NCI-H510A (cell line): ENCODE results near the gene KCNMB2.
"Not testable (repeated sequence)": the region's sequence is repeated elsewhere in the genome, so short reads cannot be mapped to it uniquely, and the experiment has no call there.

Experiments used
- DNase-seq: peaks from one replicate; lab custom pipeline; 2025; lab: John Stamatoyannopoulos, UW

Gene KCNMB2

GRCh38 chr3:178536211-178537079, at the start of gene KCNMB2:
Gene KCNMB2 (plus strand): TSS chr3:178536436.
- no peak for DNase-seq

- no peak for DNase-seq
These were observed 49.3 kb upstream of the KCNMB2 start for GRCh38 chr3:178486903-178487302.

GRCh38 chr3:178487752-178488151, 48.5 kb upstream of the KCNMB2 start:
- DNase-seq: no peak

DNA sequence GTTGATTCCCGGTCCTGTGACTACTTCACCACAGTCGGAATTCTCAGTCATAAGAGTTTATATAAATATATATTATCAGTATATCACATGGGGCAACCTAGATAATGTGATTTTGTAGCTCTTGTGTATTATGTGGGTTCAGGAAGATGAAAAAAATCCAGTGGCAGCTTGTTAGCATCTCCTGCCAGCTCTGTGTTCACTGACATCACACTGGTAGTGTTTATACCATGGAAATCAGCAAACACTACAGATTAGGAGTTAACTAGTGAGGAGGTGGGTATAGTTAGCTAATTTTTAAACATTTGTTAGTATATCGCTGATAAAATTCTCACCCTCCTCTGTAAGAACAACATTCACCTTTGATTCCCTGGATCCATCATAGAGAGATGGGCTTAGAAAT, 44.5 kb upstream of the KCNMB2 start:
- no peak for DNase-seq

GRCh38 chr3:178492491-178492890, 43.7 kb upstream of the KCNMB2 start:
- no peak for DNase-seq

- DNase-seq: no peak
These were observed 41.9 kb upstream of the KCNMB2 start for GRCh38 chr3:178494386-178494785.

DNA sequence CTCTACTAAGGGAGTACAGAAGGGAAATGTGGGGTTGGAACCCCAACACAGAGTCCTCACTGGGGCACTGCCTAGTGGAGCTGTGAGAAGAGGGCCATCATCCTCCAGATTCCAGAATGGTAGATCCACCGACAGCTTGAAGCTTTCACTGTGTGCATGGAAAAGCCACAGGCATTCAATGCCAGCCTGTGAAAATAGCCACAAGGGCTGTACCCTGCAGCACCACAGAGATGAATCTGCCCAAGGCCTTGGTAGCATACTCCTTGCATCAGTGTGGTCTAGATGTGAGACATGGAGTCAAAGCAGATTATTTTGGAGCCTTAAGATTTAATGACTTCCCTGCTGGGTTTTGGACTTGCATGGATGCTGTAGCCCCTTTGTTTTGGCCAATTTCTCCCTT, 39.3 kb upstream of the KCNMB2 start:
- no peak for DNase-seq

DNA sequence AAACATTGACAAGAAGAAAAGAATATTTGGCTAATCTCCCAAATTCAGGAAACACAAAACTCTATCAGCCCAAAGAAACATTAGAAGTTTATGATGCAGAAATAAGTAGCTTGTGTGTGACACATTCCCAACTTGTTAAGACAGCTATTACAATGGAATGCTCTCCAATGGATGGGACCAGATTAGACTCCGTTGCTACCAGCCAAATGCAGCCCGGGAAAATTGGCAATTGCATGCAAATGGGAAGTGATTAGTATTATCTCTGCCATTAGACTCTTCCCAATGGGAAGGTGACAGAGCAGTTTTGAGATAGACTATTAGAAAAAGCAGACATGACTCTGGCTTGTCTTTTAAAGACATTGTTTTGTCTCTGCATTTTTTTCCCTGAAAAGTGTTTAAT, 37.4 kb upstream of the KCNMB2 start:
- no peak for DNase-seq

DNA sequence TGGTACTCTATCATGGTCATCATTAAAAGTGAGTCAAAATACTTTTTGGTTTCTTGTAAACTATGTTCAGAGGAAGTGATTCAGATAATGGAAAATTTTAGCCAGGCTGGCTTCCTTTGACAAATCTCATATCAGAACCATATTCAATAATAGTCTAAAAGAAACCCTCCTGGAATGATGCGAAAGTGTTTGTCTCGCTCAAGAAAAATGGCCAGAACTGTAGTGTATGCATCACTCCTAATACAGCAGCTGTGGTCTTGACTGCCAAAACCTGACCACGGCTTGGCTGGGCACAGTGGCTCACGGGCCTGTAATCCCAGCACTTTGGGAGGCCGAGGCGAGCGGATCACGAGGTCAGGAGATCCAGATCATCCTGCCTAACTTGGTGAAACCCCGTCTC, 35.6 kb upstream of the KCNMB2 start:
- DNase-seq: no peak

DNA sequence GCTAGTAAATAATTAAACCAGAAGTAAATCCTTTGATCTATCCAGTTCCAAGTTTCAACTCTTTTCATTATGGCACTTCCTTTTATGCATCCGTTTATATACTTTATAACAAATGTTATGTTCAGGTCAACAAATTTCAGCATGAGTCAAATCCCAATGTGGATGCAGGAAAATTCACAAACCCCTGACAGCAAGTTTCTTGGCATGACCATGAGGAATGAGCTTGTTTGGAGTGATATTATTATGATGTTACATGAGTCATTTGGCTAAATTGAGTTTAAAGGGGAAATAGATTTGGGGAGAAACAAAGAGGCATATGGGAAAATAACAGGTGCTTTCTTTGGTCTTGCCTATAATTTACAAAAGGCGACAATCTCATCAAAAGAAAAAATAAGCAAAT, 32.1 kb upstream of the KCNMB2 start:
- DNase-seq: no peak

DNA sequence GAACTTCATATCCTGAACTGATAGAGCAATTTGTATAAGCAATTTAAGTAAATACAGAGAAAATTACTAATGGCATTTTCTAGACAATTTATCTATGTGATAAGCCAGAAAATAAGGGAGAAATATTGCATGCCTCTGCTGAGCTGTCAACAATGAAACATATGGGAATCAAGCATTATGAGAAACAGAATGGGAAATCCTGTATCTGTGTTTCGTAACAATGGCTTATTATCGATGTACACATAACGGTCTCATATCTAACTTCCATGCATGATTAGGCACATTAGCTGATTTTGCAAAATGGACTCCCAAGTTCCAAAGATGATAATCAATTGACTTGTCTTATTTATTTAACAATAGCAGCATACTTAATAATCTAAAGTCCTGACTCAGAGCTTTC, 30.4 kb upstream of the KCNMB2 start:
- DNase-seq: no peak

DNA sequence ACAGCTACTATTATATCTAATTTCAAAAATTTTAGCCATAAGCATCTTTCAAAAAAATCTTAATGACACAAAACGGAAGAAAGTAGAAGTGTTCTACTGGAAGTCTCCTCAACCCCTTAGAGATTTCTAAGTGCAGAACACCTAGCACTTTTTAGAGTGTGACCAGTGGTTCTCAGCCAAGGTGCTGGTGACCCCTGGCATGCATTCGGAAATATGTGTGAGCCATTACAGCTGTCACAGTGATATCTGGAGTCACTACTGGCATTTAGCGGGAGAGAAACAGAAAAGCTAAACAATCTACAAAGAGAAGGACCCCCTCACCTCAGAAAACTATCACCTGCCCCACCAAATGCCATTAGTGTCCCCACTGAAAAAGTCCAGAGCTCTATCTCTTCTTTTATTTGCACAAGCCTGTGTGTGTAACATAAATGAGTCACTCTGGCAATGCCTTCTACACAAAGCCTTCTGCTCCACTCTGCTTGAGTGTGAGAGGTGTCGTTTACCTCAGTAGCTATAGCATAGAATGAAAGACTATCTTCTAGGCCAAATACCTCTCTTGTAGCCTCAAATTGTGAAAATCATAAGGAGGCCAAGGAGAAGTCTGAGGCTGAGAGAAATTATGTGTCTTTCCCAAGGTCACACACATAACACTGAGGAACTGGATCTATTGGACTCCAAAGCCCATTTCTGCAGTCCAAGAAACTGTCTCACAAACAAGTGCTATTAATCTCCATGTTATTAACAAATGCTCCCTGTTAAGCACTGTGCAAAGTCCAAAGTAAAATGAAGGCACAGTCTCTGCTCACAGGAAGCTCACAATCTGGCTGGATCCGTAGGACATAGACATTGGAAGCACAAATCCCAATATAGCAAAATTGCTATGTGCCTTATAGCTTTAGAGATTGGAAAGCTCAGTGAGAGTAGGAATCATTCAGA, 28.5 kb upstream of the KCNMB2 start:
- no peak for DNase-seq

DNA sequence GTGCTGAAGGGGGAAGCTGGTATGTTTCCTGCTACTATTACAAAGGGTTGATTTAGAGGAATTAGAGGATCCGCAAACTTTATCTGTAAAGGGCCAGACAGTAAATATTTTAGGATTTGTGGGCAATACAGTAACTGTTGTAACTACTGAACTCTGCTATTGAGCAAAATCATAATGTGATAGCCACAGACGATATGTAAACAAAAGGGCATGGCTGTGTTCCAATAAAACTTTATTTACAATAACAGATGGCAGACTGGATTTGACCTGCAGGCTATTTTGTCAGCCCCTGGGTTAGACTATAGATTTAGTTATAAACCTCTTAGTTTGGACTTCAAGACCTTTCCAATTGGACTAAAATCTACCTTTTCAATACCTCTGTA, 27.8 kb upstream of the KCNMB2 start:
- no peak for DNase-seq

GRCh38 chr3:178510496-178510895, 25.7 kb upstream of the KCNMB2 start:
- DNase-seq: no peak

GRCh38 chr3:178512647-178513046, 23.6 kb upstream of the KCNMB2 start:
- DNase-seq: no peak

DNA sequence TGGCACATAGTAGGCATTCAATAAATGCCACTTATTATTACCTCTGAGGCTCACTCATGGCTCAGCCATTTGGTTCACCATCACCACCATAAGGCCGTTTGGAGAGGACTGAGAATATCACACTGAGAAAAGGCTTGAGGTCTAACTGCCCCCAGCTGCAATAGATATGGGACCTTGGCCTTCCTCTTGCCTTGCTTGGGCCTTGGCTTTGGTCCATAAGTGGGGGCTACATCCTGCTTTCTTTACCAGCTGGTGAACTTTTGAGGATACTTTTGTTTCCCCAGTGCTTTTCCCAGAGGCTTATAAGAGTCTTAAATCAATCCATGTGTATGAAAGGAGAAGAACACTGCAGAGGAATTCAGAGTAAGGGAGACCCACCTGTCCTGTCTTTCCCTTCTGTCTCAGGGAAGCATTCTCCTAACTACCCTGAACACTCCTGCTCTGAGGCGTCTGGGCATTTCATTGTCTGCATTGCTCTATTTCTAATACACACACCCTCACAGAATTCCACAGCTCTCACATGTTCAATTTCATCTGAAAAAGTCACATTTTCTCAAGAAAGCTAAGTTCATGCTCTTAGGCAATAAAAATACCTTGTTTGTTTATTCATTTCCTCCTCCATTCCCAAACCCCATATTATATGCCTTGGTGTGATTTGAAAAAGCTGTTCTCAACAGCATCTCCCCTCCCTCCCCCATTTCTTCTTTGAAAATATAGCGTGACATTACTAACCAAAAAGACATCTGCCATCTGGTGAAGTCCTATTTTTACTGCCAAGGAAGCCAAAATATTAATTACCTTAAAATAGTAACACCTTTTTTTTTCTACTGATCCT, 22.5 kb upstream of the KCNMB2 start:
- no peak for DNase-seq

DNA sequence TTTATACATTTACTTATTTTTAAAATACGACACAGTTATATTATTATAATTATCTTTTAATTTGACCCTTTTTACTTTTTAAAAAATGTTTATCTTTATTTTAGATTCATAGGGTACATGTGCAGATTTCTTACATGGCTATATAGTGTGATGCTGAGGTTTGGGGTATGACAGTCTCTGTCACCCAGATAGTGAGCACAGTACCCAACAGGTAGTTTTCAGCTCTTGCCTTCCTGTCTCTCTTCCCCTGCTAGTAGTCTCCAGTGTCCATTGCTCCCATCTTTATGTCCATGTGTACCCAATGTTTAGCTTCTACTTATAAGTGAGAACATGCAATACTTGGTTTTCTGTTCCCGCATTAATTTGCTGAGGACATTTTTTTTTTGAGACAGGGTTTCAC, 21.8 kb upstream of the KCNMB2 start:
- DNase-seq: no peak

DNA sequence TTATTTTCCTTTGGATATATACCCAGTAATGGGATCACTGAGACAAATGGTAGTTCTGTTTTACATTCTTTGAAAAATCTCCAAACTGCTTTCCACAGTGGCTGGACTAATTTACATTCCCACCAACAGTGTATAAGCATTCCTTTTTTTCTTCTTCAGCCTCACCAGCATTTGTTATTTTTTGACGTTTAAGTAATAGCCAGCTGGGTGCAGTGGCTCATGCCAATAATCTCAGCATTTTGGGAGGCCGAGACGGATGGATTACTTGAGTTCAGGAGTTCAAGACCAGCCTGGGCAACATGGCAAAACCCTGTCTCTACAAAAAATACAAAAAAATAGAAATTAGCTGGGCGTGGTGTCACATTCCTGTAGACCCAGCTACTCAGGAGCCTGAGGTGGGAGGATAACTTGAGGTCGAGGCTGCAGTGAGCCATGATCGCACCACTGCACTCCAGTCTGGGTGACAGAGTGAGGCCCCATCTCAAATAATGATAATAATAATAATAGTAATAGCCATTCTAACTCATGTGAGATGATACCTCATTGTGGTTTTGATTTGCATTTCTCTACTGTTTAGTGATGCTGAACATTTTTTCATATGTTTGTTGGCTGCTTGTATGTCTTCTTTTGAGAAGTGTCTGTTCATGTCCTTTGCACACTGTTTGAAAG, 21.0 kb upstream of the KCNMB2 start:
- not testable (repeated sequence) for DNase-seq

- no peak for DNase-seq
These were observed 18.4 kb upstream of the KCNMB2 start for GRCh38 chr3:178517665-178518334.

- no peak for DNase-seq
These were observed 17.4 kb upstream of the KCNMB2 start for GRCh38 chr3:178518660-178519396.
